OCI-LY1 (cell line): Measurements from ENCODE around the gene DSC2.

Experiments used
- EZH2 ChIP-seq: fragments of 200-600 bp; sonication (generic), shearing (Covaris generic); IDR thresholded peaks from 2 replicates; pipeline ENCODE4 v1.8.0; 2017; ENCODE audit warnings: borderline replicate concordance, mixed run types, mild to moderate bottlenecking, antibody characterized with exemption, low read length, moderate library complexity, mixed read lengths
- TF ChIP-seq, protein P1 (sequence below): fragments of 200-600 bp; sonication (generic), shearing (Covaris generic); IDR thresholded peaks from 2 replicates; pipeline ENCODE4 v1.5.1; 2017; ENCODE audit warnings: mild to moderate bottlenecking, antibody characterized with exemption, low read length, moderate library complexity, mixed read lengths

DNA sequence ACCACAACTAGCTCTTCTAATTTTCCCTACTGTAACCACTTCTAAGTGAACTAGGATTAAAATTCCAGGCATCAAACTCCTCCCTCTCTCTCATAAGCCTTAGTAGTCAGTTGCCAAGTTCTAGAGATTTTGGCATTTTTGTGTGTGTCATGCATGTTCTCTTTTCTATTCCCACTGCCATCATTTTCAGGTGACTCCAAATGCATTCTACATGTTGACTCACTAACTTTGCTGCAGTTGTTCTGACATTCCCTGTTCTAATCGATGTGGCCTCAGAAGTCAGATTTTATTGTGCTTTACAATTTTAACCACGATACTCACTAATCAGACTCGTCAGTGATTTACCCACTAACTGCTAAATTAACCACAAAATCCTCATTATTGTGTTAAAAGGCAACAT, 47.1 kb upstream of the DSC2 start:
- TF ChIP-seq, protein P1, sequence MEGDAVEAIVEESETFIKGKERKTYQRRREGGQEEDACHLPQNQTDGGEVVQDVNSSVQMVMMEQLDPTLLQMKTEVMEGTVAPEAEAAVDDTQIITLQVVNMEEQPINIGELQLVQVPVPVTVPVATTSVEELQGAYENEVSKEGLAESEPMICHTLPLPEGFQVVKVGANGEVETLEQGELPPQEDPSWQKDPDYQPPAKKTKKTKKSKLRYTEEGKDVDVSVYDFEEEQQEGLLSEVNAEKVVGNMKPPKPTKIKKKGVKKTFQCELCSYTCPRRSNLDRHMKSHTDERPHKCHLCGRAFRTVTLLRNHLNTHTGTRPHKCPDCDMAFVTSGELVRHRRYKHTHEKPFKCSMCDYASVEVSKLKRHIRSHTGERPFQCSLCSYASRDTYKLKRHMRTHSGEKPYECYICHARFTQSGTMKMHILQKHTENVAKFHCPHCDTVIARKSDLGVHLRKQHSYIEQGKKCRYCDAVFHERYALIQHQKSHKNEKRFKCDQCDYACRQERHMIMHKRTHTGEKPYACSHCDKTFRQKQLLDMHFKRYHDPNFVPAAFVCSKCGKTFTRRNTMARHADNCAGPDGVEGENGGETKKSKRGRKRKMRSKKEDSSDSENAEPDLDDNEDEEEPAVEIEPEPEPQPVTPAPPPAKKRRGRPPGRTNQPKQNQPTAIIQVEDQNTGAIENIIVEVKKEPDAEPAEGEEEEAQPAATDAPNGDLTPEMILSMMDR = no peak
- no peak for TF ChIP-seq EZH2
